GM20431 (cell line): ENCODE measurements around the gene OR8S1.
"Not testable (repeated sequence)": the region's sequence is repeated elsewhere in the genome, so short reads cannot be mapped to it uniquely, and the experiment has no call there.

ENCODE experiments used
- in situ Hi-C: fragments of 300-500 bp; cut with MseI, MboI; formaldehyde crosslinking; loops from one replicate; pipeline ENCODE4 v1.15.0; 2020; ENCODE audit warnings: low sequenced_read_pairs; ENCODE audit not compliant: unreplicated experiment

The OR8S1 gene

GRCh38 chr12:48525332-48525731 is at the start of gene OR8S1:
OR8S1 (plus strand) TSS chr12:48525632; CDS start chr12:48525632, 0 bp downstream.
- in situ Hi-C loops = no loop called here

- in situ Hi-C loops = no loop called here
Observed at GRCh38 chr12:48482198-48482597, 43.2 kb upstream of the OR8S1 start, which contains the start of gene C12orf54. C12orf54 (plus strand) TSS chr12:48482498; CDS start chr12:48483297, 799 bp downstream.

GRCh38 chr12:48482930-48483329 is 42.5 kb upstream of the OR8S1 start:
- in situ Hi-C loops = no loop called here

- in situ Hi-C loops = no loop called here
Observed at GRCh38 chr12:48486261-48486660, 39.2 kb upstream of the OR8S1 start.

GRCh38 chr12:48486679-48487078 is 38.8 kb upstream of the OR8S1 start:
- in situ Hi-C loops = no loop called here

- in situ Hi-C loops = no loop called here
Observed at GRCh38 chr12:48489012-48489411, 36.4 kb upstream of the OR8S1 start.

GRCh38 chr12:48489456-48489855 is 36.0 kb upstream of the OR8S1 start:
- in situ Hi-C loops = not testable (repeated sequence)

- in situ Hi-C loops = not testable (repeated sequence)
Observed at GRCh38 chr12:48500281-48500680, 25.2 kb upstream of the OR8S1 start.

GRCh38 chr12:48506836-48507235 is 18.6 kb upstream of the OR8S1 start:
- in situ Hi-C loops = not testable (repeated sequence)

- in situ Hi-C loops = no loop called here
Observed at GRCh38 chr12:48508987-48509386, 16.4 kb upstream of the OR8S1 start.

- in situ Hi-C loops = no loop called here
Observed at GRCh38 chr12:48510111-48510510, 15.3 kb upstream of the OR8S1 start.

GRCh38 chr12:48512855-48513254 is 12.6 kb upstream of the OR8S1 start:
- in situ Hi-C loops = no loop called here

GRCh38 chr12:48514728-48515127 is 10.7 kb upstream of the OR8S1 start:
- in situ Hi-C loops = no loop called here

GRCh38 chr12:48520381-48520780 is 5.1 kb upstream of the OR8S1 start:
- in situ Hi-C loops = not testable (repeated sequence)

GRCh38 chr12:48527891-48528670 is 2.6 kb downstream of the OR8S1 start:
- in situ Hi-C loops = no loop called here

- in situ Hi-C loops = no loop called here
Observed at GRCh38 chr12:48532601-48533000, 7.2 kb downstream of the OR8S1 start.

GRCh38 chr12:48536602-48537001 is 11.2 kb downstream of the OR8S1 start:
- in situ Hi-C loops = no loop called here

- in situ Hi-C loops = no loop called here
Observed at GRCh38 chr12:48542300-48542928, 17.0 kb downstream of the OR8S1 start.

- in situ Hi-C loops = no loop called here
Observed at GRCh38 chr12:48545833-48546469, 20.5 kb downstream of the OR8S1 start.

GRCh38 chr12:48547012-48547411 is 21.6 kb downstream of the OR8S1 start:
- in situ Hi-C loops = not testable (repeated sequence)

GRCh38 chr12:48551636-48552035 is 26.2 kb downstream of the OR8S1 start:
- in situ Hi-C loops = not testable (repeated sequence)
